Endothelial cell of umbilical vein (primary cell): ENCODE results near the gene TRAF3IP1. TPM values are rescaled to one million over a fixed set of nuclear protein-coding genes. Genes with fewer than 3 reads are reported as not detected.

Experiments
- BruUV-seq: library from RNA; stranded (reverse); fragments of 400-500 nt; replicated peaks from 2 replicates; lab custom pipeline; 2021; lab: Mats Ljungman, UMichigan
- CTCF ChIA-PET: fragments of 300-600, 350-600 bp; sonication (Branson Sonifier 250); formaldehyde crosslinking; loops from one replicate; lab custom pipeline; 2021; ENCODE audit warnings: antibody characterized with exemption, inconsistent platforms; lab: Charles Lee
- POLR2A ChIA-PET: fragments of 300-600, 350-600 bp; sonication (Branson Sonifier 250); formaldehyde crosslinking; loops from one replicate; lab custom pipeline; 2021; ENCODE audit warnings: antibody characterized with exemption, inconsistent platforms; lab: Charles Lee
- DNase-seq: peaks from one replicate; pipeline ENCODE4 v3.0.0-alpha.2; 2011; ENCODE audit warnings: low read depth, low spot score
- FAIRE-seq: peaks from 2 replicates; lab custom pipeline; 2011; peaks lifted over from hg19 to GRCh38; lab: Jason Lieb, UNC
- H2AFZ ChIP-seq: 2 replicates; pipeline ENCODE4 v1.6.0; 2012; ENCODE audit warnings: low read depth, low read length, control low read depth, inconsistent platforms
- H3K27ac ChIP-seq: 2 replicates; pipeline ENCODE4 v1.5.1; 2011; ENCODE audit warnings: low read depth, mild to moderate bottlenecking, control low read depth, low read length, moderate library complexity; ENCODE audit not compliant: insufficient read depth
- H3K27me3 ChIP-seq, 2 experiments: 2 replicates each; pipeline versions ENCODE4 v1.6.0 to v1.6.1; 2011; ENCODE audit warnings: low read length in 2 of 2, mixed read lengths in 1 of 2; ENCODE audit not compliant: control insufficient read depth in 2 of 2, insufficient read depth in 2 of 2
- H3K36me3 ChIP-seq, 2 experiments: 2 replicates in 1 of 2; 3 replicates in 1 of 2; pipeline ENCODE4 v1.5.1; 2011; ENCODE audit warnings: low read length in 2 of 2, mild to moderate bottlenecking in 1 of 2, moderate library complexity in 1 of 2; ENCODE audit not compliant: control insufficient read depth in 2 of 2, insufficient read depth in 2 of 2; ENCODE audit errors: extremely low read depth in 1 of 2
- H3K4me1 ChIP-seq: 3 replicates; pipeline ENCODE4 v1.5.1; 2011; ENCODE audit warnings: mild to moderate bottlenecking, low read length; ENCODE audit not compliant: control insufficient read depth, insufficient read depth; ENCODE audit errors: extremely low read depth
- H3K4me2 ChIP-seq: 2 replicates; pipeline ENCODE4 v1.6.1; 2011; ENCODE audit warnings: low read length, control low read depth, mixed read lengths; ENCODE audit not compliant: insufficient read depth
- H3K4me3 ChIP-seq, 3 experiments: fragments of 200-600 bp in 1 of 3; sonication (generic), shearing (Covaris generic) in 1 of 3; replicated peaks in 1 of 3; 2 replicates each; pipeline ENCODE4 v1.5.1; 2011 to 2016; ENCODE audit warnings: control low read depth in 3 of 3, low read length in 3 of 3, mild to moderate bottlenecking in 2 of 3, inconsistent platforms in 1 of 3, low read depth in 1 of 3, moderate library complexity in 1 of 3; ENCODE audit not compliant: insufficient read depth in 1 of 3
- H3K79me2 ChIP-seq: 2 replicates; pipeline ENCODE4 v1.6.0; 2012; ENCODE audit warnings: low read length, inconsistent platforms; ENCODE audit not compliant: control insufficient read depth, insufficient read depth
- H3K9ac ChIP-seq: replicated peaks from 2 replicates; pipeline ENCODE3; 2011; ENCODE audit warnings: low read length, control low read depth; ENCODE audit not compliant: insufficient read depth; ENCODE audit errors: extremely low read depth
- H3K9me1 ChIP-seq: replicated peaks from 3 replicates; pipeline ENCODE4 v1.6.0; 2011; ENCODE audit warnings: mild to moderate bottlenecking, low read length; ENCODE audit not compliant: control insufficient read depth, insufficient read depth; ENCODE audit errors: extremely low read depth
- H3K9me3 ChIP-seq: replicated peaks from 2 replicates; pipeline ENCODE4 v1.5.1; 2012; ENCODE audit warnings: low read length, inconsistent platforms; ENCODE audit not compliant: control insufficient read depth, insufficient read depth
- H4K20me1 ChIP-seq: replicated peaks from 2 replicates; pipeline ENCODE3; 2011; ENCODE audit warnings: mild to moderate bottlenecking, low read length; ENCODE audit not compliant: control insufficient read depth, insufficient read depth; ENCODE audit errors: extremely low read depth
- CTCF ChIP-seq, 2 donors: IDR thresholded peaks; 1 replicate in 1 of 2; 2 replicates in 1 of 2; pipeline ENCODE4 v1.5.1; 2011; ENCODE audit warnings: low read length in 2 of 2, mild to moderate bottlenecking in 2 of 2, moderate library complexity in 2 of 2, control low read depth in 1 of 2, inconsistent platforms in 1 of 2, low read depth in 1 of 2; ENCODE audit not compliant: insufficient read depth in 1 of 2; ENCODE audit errors: extremely low read depth in 1 of 2
- EZH2 ChIP-seq: IDR thresholded peaks from 2 replicates; pipeline ENCODE4 v1.6.1; 2012; ENCODE audit warnings: borderline replicate concordance, low read depth, mild to moderate bottlenecking, moderate library complexity, low read length, inconsistent platforms; ENCODE audit not compliant: severe bottlenecking
- FOS ChIP-seq: IDR thresholded peaks from 2 replicates; pipeline ENCODE4 v1.6.1; 2011; ENCODE audit warnings: mild to moderate bottlenecking, low read length, moderate library complexity, borderline replicate concordance; ENCODE audit not compliant: insufficient read depth
- GATA2 ChIP-seq: IDR thresholded peaks from 2 replicates; pipeline ENCODE4 v1.7.0; 2011; ENCODE audit warnings: low read depth, mild to moderate bottlenecking, moderate library complexity, mixed read lengths, low read length; ENCODE audit not compliant: insufficient read length, insufficient read depth
- JUN ChIP-seq: IDR thresholded peaks from 2 replicates; pipeline ENCODE4 v1.6.1; 2011; ENCODE audit warnings: borderline replicate concordance, low read depth; ENCODE audit not compliant: insufficient read length, insufficient read depth
- MAX ChIP-seq: IDR thresholded peaks from 2 replicates; pipeline ENCODE4 v1.6.1; 2011; ENCODE audit not compliant: insufficient read depth, insufficient read length
- MYC ChIP-seq: IDR thresholded peaks from one replicate; pipeline ENCODE4 v1.6.1; 2011; ENCODE audit warnings: mild to moderate bottlenecking, low read depth, low read length
- POLR2A ChIP-seq: IDR thresholded peaks from 2 replicates; pipeline ENCODE4 v1.6.1; 2012; ENCODE audit warnings: low read depth, mild to moderate bottlenecking, control low read depth, low read length
- POLR2AphosphoS5 ChIP-seq: IDR thresholded peaks from 2 replicates; pipeline ENCODE4 v1.6.1; 2012; ENCODE audit warnings: low read depth, mild to moderate bottlenecking, control low read depth, low read length, moderate library complexity; ENCODE audit not compliant: insufficient read depth
- dilution Hi-C: fragments of 300-500 bp; cut with MboI; formaldehyde crosslinking; loops from one replicate; pipeline ENCODE4 v1.15.0; 2019; ENCODE audit warnings: low sequenced_read_pairs; ENCODE audit not compliant: extremely low pct_ligation_motif_present
- intact Hi-C: fragments of 100-400 bp; cut with micrococcal nuclease; formaldehyde crosslinking; loops from one replicate; pipeline ENCODE4 v1.10.0; 2022
- polyA plus RNA-seq, 4 experiments: library from polyadenylated mRNA; depleted of rRNA in 3 of 4; stranded (reverse) in 3 of 4; unstranded in 1 of 4; fragments of >200 nt; gene quantifications; 2 replicates each; pipeline versions ENCODE4 v1.2.1 to v1.2.3, GENCODE V29; 2011 to 2012; ENCODE audit warnings: missing spikeins in 1 of 4
- total RNA-seq: library from RNA; stranded (reverse); gene quantifications from 2 replicates; pipeline ENCODE4 v1.2.3, GENCODE V29; 2021

The TRAF3IP1 gene
- total and polyA plus RNA-seq, 2 donors (not counting 3 experiments of a cell fraction or from before 2014, with no cell fraction given), result 3.4 to 15.9 TPM

GRCh38 chr2:238418196-238418998 lies 98.1 kb downstream of the TRAF3IP1 start:
- DNase-seq (no peak), FAIRE-seq (no peak)
- TF ChIP-seq FOS (no peak), MYC (no peak), MAX (no peak), GATA2 (no peak), EZH2 (no peak), POLR2AphosphoS5 (no peak), JUN (no peak), CTCF (IDR thresholded peaks at IDR 0.05; ENCODE audit: extremely low read depth in 1 of 2, insufficient read depth in 1 of 2, low read depth in 1 of 2, low read length in 2 of 2) (no peak), POLR2A (no peak)
- CTCF ChIA-PET, result no interaction called here
- BruUV-seq, result no TSS peak
- Histone ChIP-seq H2AFZ (no peak overlapping the region), H3K27ac (no peak overlapping the region), H3K79me2 (no peaks in the 10 kb centered on the region), H3K4me3 (no peak overlapping the region), H3K9ac (no peak overlapping the region), H3K27me3 (no peaks in the 10 kb centered on the region), H3K9me1 (no peaks in the 10 kb centered on the region), H3K4me1 (peaks cover 7% of the 10 kb centered on the region), H3K4me2 (no peak overlapping the region), H3K9me3 (no peaks in the 10 kb centered on the region), H3K36me3 (no peaks in the 10 kb centered on the region), H4K20me1 (no peaks in the 10 kb centered on the region)
- POLR2A ChIA-PET, result no interaction called here
- intact Hi-C loops, result no loop called here
- dilution Hi-C loops, result no loop called here
